Osteoblast (primary cell): ENCODE data around the gene SLC23A1. TPM values are rescaled to one million over a fixed set of nuclear protein-coding genes. Genes with fewer than 3 reads are reported as not detected.

Source experiments
- DNase-seq: peaks from one replicate; pipeline ENCODE4 v3.0.0; 2011; ENCODE audit warnings: low spot score, mixed read lengths; ENCODE audit not compliant: insufficient read length; ENCODE audit errors: missing footprints
- H2AFZ ChIP-seq: 2 replicates; pipeline ENCODE4 v1.6.0; 2011; ENCODE audit warnings: mild to moderate bottlenecking, low read length
- H3K27ac ChIP-seq: 2 replicates; pipeline ENCODE4 v1.5.1; 2011; ENCODE audit warnings: mild to moderate bottlenecking, low read depth, low read length, moderate library complexity
- H3K27me3 ChIP-seq: 2 replicates; pipeline ENCODE4 v1.6.0; 2012; ENCODE audit warnings: mild to moderate bottlenecking, control low read depth, inconsistent platforms, low read length, moderate library complexity; ENCODE audit not compliant: insufficient read depth
- H3K36me3 ChIP-seq: 2 replicates; pipeline ENCODE4 v1.5.1; 2011; ENCODE audit warnings: mild to moderate bottlenecking, low read length, control low read depth, moderate library complexity; ENCODE audit not compliant: insufficient read depth
- H3K4me1 ChIP-seq: 2 replicates; pipeline ENCODE4 v1.5.1; 2011; ENCODE audit warnings: mild to moderate bottlenecking, low read length, control low read depth, moderate library complexity; ENCODE audit not compliant: insufficient read depth
- H3K4me2 ChIP-seq: 2 replicates; pipeline ENCODE4 v1.6.0; 2011; ENCODE audit warnings: mild to moderate bottlenecking, low read length; ENCODE audit not compliant: insufficient read depth
- H3K4me3 ChIP-seq: fragments of 200-600 bp; sonication (generic); 3 replicates; pipeline ENCODE4 v1.5.1; 2012; ENCODE audit warnings: mild to moderate bottlenecking, low read length, inconsistent platforms; ENCODE audit not compliant: insufficient read depth
- H3K79me2 ChIP-seq: 2 replicates; pipeline ENCODE4 v1.6.0; 2012; ENCODE audit warnings: mild to moderate bottlenecking, low read length, control low read depth, inconsistent platforms; ENCODE audit not compliant: insufficient read depth
- H3K9me3 ChIP-seq: 2 replicates; pipeline ENCODE4 v1.5.1; 2011; ENCODE audit warnings: low read depth, low read length, control low read depth
- H4K20me1 ChIP-seq: 2 replicates; pipeline ENCODE4 v1.6.0; 2012; ENCODE audit warnings: mild to moderate bottlenecking, low read length, control low read depth; ENCODE audit not compliant: insufficient read depth
- total RNA-seq: library from RNA; depleted of rRNA; stranded (reverse); fragments of >200 nt; gene quantifications from 2 replicates; pipeline ENCODE4 v1.2.3, GENCODE V29; 2012
- TF ChIP-seq, protein P1 (sequence below): IDR thresholded peaks from 2 replicates; pipeline ENCODE4 v1.5.1; 2011; ENCODE audit warnings: mild to moderate bottlenecking, low read depth, low read length, moderate library complexity; ENCODE audit errors: extremely low read depth

The SLC23A1 gene
- total RNA-seq, 1 donor = not detected

DNA sequence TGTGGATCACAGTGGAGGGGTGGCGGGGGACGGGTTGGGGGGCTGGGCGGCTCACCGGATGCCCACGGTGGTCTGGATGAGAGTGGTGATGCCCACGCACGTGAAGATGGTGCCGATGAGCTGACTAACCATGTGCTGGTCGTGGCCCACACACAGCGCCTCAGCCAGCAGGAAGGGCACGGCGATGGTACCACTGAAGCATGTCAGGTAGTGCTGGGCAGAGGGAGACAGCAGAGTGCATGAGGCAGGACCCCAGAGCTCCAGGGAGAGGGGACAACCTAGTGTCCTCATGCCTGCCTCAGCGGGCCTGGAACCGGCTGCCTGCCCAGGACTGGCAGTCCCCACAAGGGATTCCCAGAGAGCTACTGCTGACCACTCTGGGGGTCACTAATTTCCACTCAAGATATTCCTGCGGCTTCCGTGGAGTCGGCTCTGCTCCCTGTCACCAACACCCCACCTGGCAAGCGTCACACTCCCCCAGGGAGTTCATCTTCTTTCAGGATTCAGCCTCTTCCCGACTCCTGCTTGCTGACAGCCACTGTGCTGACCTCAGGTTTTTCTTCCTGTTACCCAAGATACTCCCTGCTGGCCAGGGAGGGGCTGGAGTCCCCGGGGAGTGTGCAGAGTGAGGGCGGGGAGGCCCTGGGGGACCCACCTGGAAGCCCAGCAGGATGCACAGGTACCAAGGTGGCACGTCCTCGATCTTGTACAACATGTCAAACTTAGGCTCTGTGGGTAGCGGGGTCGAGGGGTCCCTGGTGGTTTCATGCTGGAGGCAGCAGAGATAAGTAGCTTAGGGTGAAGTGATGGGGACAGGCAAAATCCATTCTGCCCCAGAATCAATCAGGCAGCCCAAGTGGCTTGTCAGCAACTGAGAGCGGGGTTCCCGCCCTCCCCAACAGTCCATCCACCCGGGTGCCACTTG is 998 bp downstream of the SLC23A1 start:
- H3K9me3 ChIP-seq = no peaks in the 10 kb centered on the region
- no peak overlapping the region for H3K27ac ChIP-seq
- no peak overlapping the region for H2AFZ ChIP-seq
- no peak overlapping the region for H3K4me2 ChIP-seq
- no peak overlapping the region for H3K4me3 ChIP-seq
- H3K79me2 ChIP-seq = no peaks in the 10 kb centered on the region
- H4K20me1 ChIP-seq = no peaks in the 10 kb centered on the region
- peaks cover 4% of the 10 kb centered on the region for H3K4me1 ChIP-seq
- TF ChIP-seq, protein P1, sequence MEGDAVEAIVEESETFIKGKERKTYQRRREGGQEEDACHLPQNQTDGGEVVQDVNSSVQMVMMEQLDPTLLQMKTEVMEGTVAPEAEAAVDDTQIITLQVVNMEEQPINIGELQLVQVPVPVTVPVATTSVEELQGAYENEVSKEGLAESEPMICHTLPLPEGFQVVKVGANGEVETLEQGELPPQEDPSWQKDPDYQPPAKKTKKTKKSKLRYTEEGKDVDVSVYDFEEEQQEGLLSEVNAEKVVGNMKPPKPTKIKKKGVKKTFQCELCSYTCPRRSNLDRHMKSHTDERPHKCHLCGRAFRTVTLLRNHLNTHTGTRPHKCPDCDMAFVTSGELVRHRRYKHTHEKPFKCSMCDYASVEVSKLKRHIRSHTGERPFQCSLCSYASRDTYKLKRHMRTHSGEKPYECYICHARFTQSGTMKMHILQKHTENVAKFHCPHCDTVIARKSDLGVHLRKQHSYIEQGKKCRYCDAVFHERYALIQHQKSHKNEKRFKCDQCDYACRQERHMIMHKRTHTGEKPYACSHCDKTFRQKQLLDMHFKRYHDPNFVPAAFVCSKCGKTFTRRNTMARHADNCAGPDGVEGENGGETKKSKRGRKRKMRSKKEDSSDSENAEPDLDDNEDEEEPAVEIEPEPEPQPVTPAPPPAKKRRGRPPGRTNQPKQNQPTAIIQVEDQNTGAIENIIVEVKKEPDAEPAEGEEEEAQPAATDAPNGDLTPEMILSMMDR = no peak
- no peaks in the 10 kb centered on the region for H3K36me3 ChIP-seq
- peak; percentile 84 for DNase-seq
- no peaks in the 10 kb centered on the region for H3K27me3 ChIP-seq

DNA sequence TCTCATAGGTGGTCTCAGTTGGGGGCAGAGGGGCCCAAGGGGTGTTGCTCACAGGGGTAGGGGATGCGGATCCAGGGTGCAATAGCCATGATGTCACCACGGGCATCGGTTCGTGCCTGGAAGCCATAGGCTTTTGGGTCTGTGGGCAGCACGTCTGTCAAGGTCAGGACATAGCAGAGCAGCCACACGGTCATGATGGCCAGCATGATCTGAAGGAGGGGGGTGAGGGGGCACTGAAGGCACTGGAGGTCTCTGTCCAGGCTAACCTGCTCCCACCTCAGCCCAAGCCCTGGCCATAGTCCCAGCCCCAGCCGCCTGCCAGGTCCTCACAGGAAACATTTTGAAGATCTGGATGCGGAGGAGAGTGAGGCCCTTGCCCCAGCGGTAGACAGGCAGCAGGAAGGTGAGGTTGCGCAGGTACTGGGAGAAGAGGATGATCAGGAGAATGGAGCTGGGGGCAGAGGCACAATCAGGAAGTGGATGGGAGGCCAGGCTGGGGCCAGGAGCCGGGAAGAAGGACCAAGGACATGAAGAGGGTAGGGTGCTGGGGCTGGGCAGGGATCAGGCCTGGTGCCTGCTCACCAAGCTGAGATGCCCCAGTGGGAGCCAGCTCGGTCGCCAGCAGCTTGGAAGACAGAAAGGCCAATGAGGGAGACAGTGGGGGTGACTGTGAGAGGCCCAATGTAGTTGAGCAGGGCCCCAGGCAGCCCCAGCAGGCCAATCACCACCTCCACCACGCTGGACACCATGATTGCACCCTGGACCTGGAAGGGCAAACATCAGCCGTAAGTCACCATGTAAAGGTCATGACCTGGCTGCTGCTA is 3.3 kb downstream of the SLC23A1 start:
- TF ChIP-seq, protein P1 = no peak
- peak; percentile 79 for DNase-seq
- H3K4me1 ChIP-seq = peaks cover 4% of the 10 kb centered on the region
- H3K27ac ChIP-seq = no peak overlapping the region
- H3K36me3 ChIP-seq = no peaks in the 10 kb centered on the region
- H2AFZ ChIP-seq = no peak overlapping the region
- no peak overlapping the region for H3K4me2 ChIP-seq
- no peaks in the 10 kb centered on the region for H3K79me2 ChIP-seq
- H3K27me3 ChIP-seq = no peaks in the 10 kb centered on the region
- no peaks in the 10 kb centered on the region for H4K20me1 ChIP-seq
- H3K9me3 ChIP-seq = no peaks in the 10 kb centered on the region
- no peak overlapping the region for H3K4me3 ChIP-seq

DNA sequence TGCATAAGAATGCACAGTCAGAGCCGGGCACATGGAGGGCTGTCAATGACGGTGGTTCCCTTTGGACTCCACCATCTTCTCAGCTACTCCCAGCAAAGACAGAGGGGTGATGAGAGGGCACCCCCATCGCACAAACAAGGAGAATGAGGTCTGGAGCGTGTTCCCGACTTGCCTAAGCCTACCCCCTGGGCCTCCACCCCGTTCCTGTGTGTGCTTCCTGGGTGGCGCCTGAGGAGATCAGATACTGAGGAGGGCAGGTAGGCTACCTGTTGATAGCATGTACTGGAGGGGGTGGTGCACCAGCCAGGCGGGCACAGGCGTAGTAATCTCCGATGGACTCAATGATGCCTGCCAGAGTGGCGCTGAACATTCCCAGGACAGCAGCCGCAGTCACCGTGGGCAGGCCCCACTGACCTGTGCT is 4.1 kb downstream of the SLC23A1 start:
- H3K36me3 ChIP-seq = no peaks in the 10 kb centered on the region
- H2AFZ ChIP-seq = no peak overlapping the region
- H3K9me3 ChIP-seq = no peaks in the 10 kb centered on the region
- no peaks in the 10 kb centered on the region for H3K79me2 ChIP-seq
- no peaks in the 10 kb centered on the region for H3K27me3 ChIP-seq
- DNase-seq = peak; percentile 77
- H3K4me1 ChIP-seq = peaks cover 2% of the 10 kb centered on the region
- H4K20me1 ChIP-seq = no peaks in the 10 kb centered on the region
- H3K4me2 ChIP-seq = no peak overlapping the region
- no peak overlapping the region for H3K27ac ChIP-seq
- TF ChIP-seq, protein P1 = no peak
- H3K4me3 ChIP-seq = no peak overlapping the region
